ENCODE results near the gene TRERF1. TPM values are rescaled to one million over a fixed set of nuclear protein-coding genes. Genes with fewer than 3 reads are reported as not detected.
A peak's percentile ranks its signal among the peaks of the same experiment; 100 is the strongest.

Gene TRERF1
- total and polyA plus RNA-seq, 2 of the 4 experiments (the other 2 are of a cell fraction): 6.3 to 9.9 TPM

GRCh38 chr6:42195415-42195814, 256.3 kb downstream of the TRERF1 start:
- Histone ChIP-seq H3K23ac (ENCODE audit: low read depth, low read length) (no peak overlapping the region), H4K91ac (ENCODE audit: insufficient read depth, low read depth, low read length) (no peak overlapping the region), H3K4ac (ENCODE audit: low read depth, low read length) (peak overlapping the region; percentile 21; the same call in 1 of the 2 replicates), H3K14ac (replicated peaks; ENCODE audit: low read depth, low read length) (no peak overlapping the region), H2BK120ac (ENCODE audit: low read depth, low read length) (peak overlapping the region; percentile 22; the same call in 1 of the 2 replicates), H3K9me3 (ENCODE audit: control insufficient read depth, insufficient read depth, low read length) (no peaks in the 10 kb centered on the region), H2AK5ac (ENCODE audit: low read depth, low read length) (peak overlapping the region; percentile 59), H3K56ac (ENCODE audit: extremely low read depth, insufficient read depth, low read length) (no peak overlapping the region), H3K79me1 (ENCODE audit: low read depth in 1 of 2, low read length in 2 of 2) (peaks cover 0 to 14% of the 10 kb centered on the region in 2 experiments; a peak in 1 of 4 replicates), H4K20me1 (ENCODE audit: insufficient read depth, low read length) (no peaks in the 10 kb centered on the region; the same call in 1 of the 2 replicates), H3K27me3 (ENCODE audit: control insufficient read depth, insufficient read depth, low read length) (no peaks in the 10 kb centered on the region), H3K9me1 (ENCODE audit: insufficient read depth, low read length) (peaks cover 16% of the 10 kb centered on the region), H2AK9ac (replicated peaks; ENCODE audit: low read depth, low read length, poor library complexity) (peak overlapping the region; percentile 55), H4K5ac (ENCODE audit: low read depth, low read length) (no peak overlapping the region), H3K4me1 (ENCODE audit: control insufficient read depth, insufficient read depth, low read length) (peaks cover 26% of the 10 kb centered on the region), H3K36me3 (ENCODE audit: control insufficient read depth, insufficient read depth, low read length) (no peaks in the 10 kb centered on the region), H3K9ac (ENCODE audit: low read depth, low read length) (no peak overlapping the region), H3K18ac (ENCODE audit: low read depth, low read length) (no peak overlapping the region), H2BK15ac (ENCODE audit: low read depth, low read length) (0 out of 3 replicates have a peak overlapping the region, but pooled peaks have one; percentile 49), H2BK5ac (ENCODE audit: low read depth, low read length, poor library complexity, severe bottlenecking) (no peak overlapping the region), H3K27ac (ENCODE audit: insufficient read depth, low read length) (no peak overlapping the region), H3K4me2 (ENCODE audit: low read depth, low read length) (no peak overlapping the region), H2BK20ac (ENCODE audit: low read depth, low read length) (no peak overlapping the region), H4K8ac (ENCODE audit: low read depth in 2 of 2, low read length in 2 of 2) (peak overlapping the region in 1 of 2 experiments; percentile 35; a peak in 1 of 4 replicates), H2AFZ (replicated peaks; ENCODE audit: low read length, poor library complexity) (no peak overlapping the region), H3K4me3 (ENCODE audit: insufficient read depth, low read depth, low read length) (no peak overlapping the region)
- in situ Hi-C loops (cut with MboI; ENCODE audit: low sequenced_read_pairs): no loop called here
- dilution Hi-C loops (cut with HindIII; ENCODE audit: low sequenced_read_pairs, unreplicated experiment): no loop called here
- CTCF ChIA-PET: no interaction called here
- TF ChIP-seq MAFK (IDR thresholded peaks at IDR 0.05; ENCODE audit: low read depth, low read length) (no peak), ELK1 (IDR thresholded peaks at IDR 0.05; ENCODE audit: borderline replicate concordance, low read depth, low read length) (no peak)
- POLR2A ChIA-PET (ENCODE audit: unreplicated experiment): no interaction called here
- no TSS peak for BruUV-seq (replicated peaks)
- no CpG with 5 or more reads among the region's 4 CpGs for WGBS, 2 experiments (ENCODE audit: extremely low coverage in 2 of 2, insufficient read length in 1 of 2)
- intact Hi-C loops (cut with micrococcal nuclease): no loop called here
- ATAC-seq (ENCODE audit: low read depth) (no peak), DNase-seq (no peak)

Measured in IMR-90 (cell line).